ENCODE data around the gene PRPS1. TPM values are rescaled to one million over a fixed set of nuclear protein-coding genes. Genes with fewer than 3 reads are reported as not detected.
"Not testable (repeated sequence)": the region's sequence is repeated elsewhere in the genome, so short reads cannot be mapped to it uniquely, and the experiment has no call there.

The PRPS1 gene
- 27.4 TPM for total RNA-seq
- long read RNA-seq, transcript PRPS1-204 (7 exons, 2,152 nt): major isoform, 7 of 7 reads
- long read RNA-seq, partial matches to known transcripts: 0 of 7 reads
- long read RNA-seq, other reads (novel, unspliced or antisense): 0 of 7 reads

GRCh38 chrX:107627838-107628661 is at the start of gene PRPS1:
Gene PRPS1 (plus strand): TSS chrX:107628510. CDS start chrX:107628629, 119 bp downstream.
- ATAC-seq (peak; percentile 99), DNase-seq (peak; percentile 91)
- intact Hi-C loops (cut with micrococcal nuclease): no loop called here

- no peak for ATAC-seq
- DNase-seq: no peak
- intact Hi-C loops (cut with micrococcal nuclease): no loop called here
These were observed 48.4 kb upstream of the PRPS1 start for GRCh38 chrX:107579956-107580355.

- intact Hi-C loops (cut with micrococcal nuclease): no loop called here
- ATAC-seq (no peak), DNase-seq (no peak)
These were observed 46.4 kb upstream of the PRPS1 start for GRCh38 chrX:107581923-107582322.

GRCh38 chrX:107589243-107589642 is 39.1 kb upstream of the PRPS1 start:
- DNase-seq (no peak), ATAC-seq (no peak)
- intact Hi-C loops (cut with micrococcal nuclease): no loop called here

- DNase-seq (no peak), ATAC-seq (no peak)
- intact Hi-C loops (cut with micrococcal nuclease): no loop called here
These were observed 31.7 kb upstream of the PRPS1 start for GRCh38 chrX:107596651-107597050.

GRCh38 chrX:107597264-107597663 is 31.0 kb upstream of the PRPS1 start:
- intact Hi-C loops (cut with micrococcal nuclease): no loop called here
- DNase-seq (no peak), ATAC-seq (no peak)

- intact Hi-C loops (cut with micrococcal nuclease): no loop called here
- no peak for ATAC-seq
- no peak for DNase-seq
These were observed 30.5 kb upstream of the PRPS1 start for GRCh38 chrX:107597791-107598190.

GRCh38 chrX:107599450-107599861 is 28.9 kb upstream of the PRPS1 start:
- intact Hi-C loops (cut with micrococcal nuclease): no loop called here
- ATAC-seq (no peak), DNase-seq (no peak)

- ATAC-seq (no peak), DNase-seq (no peak)
These were observed 27.9 kb upstream of the PRPS1 start for GRCh38 chrX:107600366-107600765.

GRCh38 chrX:107601326-107601725 is 27.0 kb upstream of the PRPS1 start:
- ATAC-seq (no peak), DNase-seq (no peak)
- intact Hi-C loops (cut with micrococcal nuclease): no loop called here

More at GRCh38 chrX:107600366-107600765, 27.9 kb upstream of the PRPS1 start:
- intact Hi-C loops (cut with micrococcal nuclease): no loop called here

- ATAC-seq (no peak), DNase-seq (no peak)
- intact Hi-C loops (cut with micrococcal nuclease): no loop called here
These were observed 26.6 kb upstream of the PRPS1 start for GRCh38 chrX:107601759-107602158.

- intact Hi-C loops (cut with micrococcal nuclease): no loop called here
- ATAC-seq (peak; percentile 62), DNase-seq (peak; percentile 58)
These were observed 25.5 kb upstream of the PRPS1 start for GRCh38 chrX:107602694-107603239.

- ATAC-seq: no peak
- intact Hi-C loops (cut with micrococcal nuclease): no loop called here
- DNase-seq: no peak
These were observed 24.7 kb upstream of the PRPS1 start for GRCh38 chrX:107603429-107604159.

- DNase-seq; intact Hi-C loops (cut with micrococcal nuclease); ATAC-seq: not testable (repeated sequence)
These were observed 19.2 kb upstream of the PRPS1 start for GRCh38 chrX:107609061-107609460.

- DNase-seq: no peak
- no peak for ATAC-seq
- intact Hi-C loops (cut with micrococcal nuclease): no loop called here
These were observed 17.6 kb upstream of the PRPS1 start for GRCh38 chrX:107610667-107611066.

- DNase-seq (no peak), ATAC-seq (no peak)
- intact Hi-C loops (cut with micrococcal nuclease): no loop called here
These were observed 8.4 kb upstream of the PRPS1 start for GRCh38 chrX:107619885-107620322.

- intact Hi-C loops (cut with micrococcal nuclease): no loop called here
- no peak for ATAC-seq
- no peak for DNase-seq
These were observed 3.4 kb upstream of the PRPS1 start for GRCh38 chrX:107624893-107625292.

- DNase-seq (no peak), ATAC-seq (no peak)
- intact Hi-C loops (cut with micrococcal nuclease): no loop called here
These were observed 2.6 kb upstream of the PRPS1 start for GRCh38 chrX:107625739-107626138.

- ATAC-seq: no peak
- no peak for DNase-seq
- intact Hi-C loops (cut with micrococcal nuclease): no loop called here
These were observed 1.8 kb upstream of the PRPS1 start for GRCh38 chrX:107626481-107626880.

- no peak for DNase-seq
- no peak for ATAC-seq
- intact Hi-C loops (cut with micrococcal nuclease): no loop called here
These were observed 1.4 kb upstream of the PRPS1 start for GRCh38 chrX:107626916-107627315.

All from left ventricle myocardium superior (tissue), 1 donor.